SKM-1 treated with dmso at 0.1 percent for 144 hours (cell line): Measurements from ENCODE around the gene OR6B2.

Experiments
- DNase-seq: peaks from one replicate; lab custom pipeline; 2025; ENCODE audit not compliant: unreplicated experiment; lab: John Stamatoyannopoulos, UW

OR6B2 gene

DNA sequence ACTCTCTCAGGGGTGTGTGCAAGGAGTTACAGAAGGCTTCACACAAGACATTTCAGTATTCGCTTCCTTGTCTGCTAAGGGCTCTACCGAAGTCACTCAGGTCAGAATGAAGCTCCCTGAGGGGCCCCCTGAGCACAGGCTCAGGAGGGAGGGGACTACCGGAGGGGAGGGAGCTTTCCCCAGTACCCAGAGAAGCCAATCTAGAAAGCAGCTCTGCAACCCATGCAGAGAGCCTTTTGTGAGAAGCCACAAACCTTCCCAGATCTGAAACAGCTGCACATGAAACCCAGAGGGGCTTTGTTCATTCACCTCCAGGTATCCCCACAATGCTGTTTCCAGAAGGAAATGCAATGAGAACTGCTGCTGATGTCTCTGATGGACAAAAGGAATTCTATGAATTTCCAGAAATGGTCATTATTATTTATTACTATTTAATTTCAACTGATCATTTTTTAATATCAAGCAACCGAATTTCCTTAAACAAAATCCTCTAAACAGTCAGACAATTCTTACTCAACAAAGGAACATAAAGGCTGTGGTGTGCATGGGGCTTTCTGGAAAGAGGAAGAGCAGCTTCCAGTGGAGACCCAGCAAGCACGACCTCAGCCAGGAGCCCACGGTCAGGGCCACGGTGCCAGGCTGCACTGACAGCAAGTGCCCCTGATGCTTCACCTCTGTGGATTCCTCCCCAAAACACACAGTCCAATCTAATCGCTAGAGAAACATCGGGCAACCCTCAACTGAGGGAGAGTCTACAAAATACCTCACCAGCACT lies 47.0 kb downstream of the OR6B2 start:
- DNase-seq, result no peak
